Mesodermal cell (in vitro differentiated cells): ENCODE results near the gene RAB39A.
A peak's percentile ranks its signal among the peaks of the same experiment; 100 is the strongest.

Source experiments
- H3K27ac ChIP-seq: 2 replicates; pipeline ENCODE4 v1.7.0; 2013; ENCODE audit warnings: mild to moderate bottlenecking, low read depth, low read length, moderate library complexity; ENCODE audit not compliant: severe bottlenecking
- H3K36me3 ChIP-seq: 2 replicates; pipeline ENCODE4 v1.7.1; 2013; ENCODE audit warnings: mild to moderate bottlenecking, low read length, moderate library complexity; ENCODE audit not compliant: control insufficient read depth, insufficient read depth
- H3K4me1 ChIP-seq: one replicate; pipeline ENCODE4 v1.7.1; 2013; ENCODE audit warnings: mild to moderate bottlenecking, low read length; ENCODE audit not compliant: insufficient read depth, control insufficient read depth, poor library complexity, severe bottlenecking
- H3K4me3 ChIP-seq: 2 replicates; pipeline ENCODE4 v1.7.0; 2013; ENCODE audit warnings: low read length, control low read depth, mild to moderate bottlenecking; ENCODE audit not compliant: insufficient read depth, poor library complexity, severe bottlenecking; ENCODE audit errors: extremely low read depth
- H3K9me3 ChIP-seq: 2 replicates; pipeline ENCODE4 v1.7.1; 2013; ENCODE audit warnings: mild to moderate bottlenecking, low read length, moderate library complexity; ENCODE audit not compliant: control insufficient read depth
- WGBS, 2 experiments: methylation state at CpG; one replicate each; pipeline ENCODE4 v1.1.5; 2013; ENCODE audit warnings: missing lambda C conversion rate in 2 of 2; ENCODE audit not compliant: insufficient coverage in 2 of 2; 5-methylcytosine and 5-hydroxymethylcytosine counted together

RAB39A gene

DNA sequence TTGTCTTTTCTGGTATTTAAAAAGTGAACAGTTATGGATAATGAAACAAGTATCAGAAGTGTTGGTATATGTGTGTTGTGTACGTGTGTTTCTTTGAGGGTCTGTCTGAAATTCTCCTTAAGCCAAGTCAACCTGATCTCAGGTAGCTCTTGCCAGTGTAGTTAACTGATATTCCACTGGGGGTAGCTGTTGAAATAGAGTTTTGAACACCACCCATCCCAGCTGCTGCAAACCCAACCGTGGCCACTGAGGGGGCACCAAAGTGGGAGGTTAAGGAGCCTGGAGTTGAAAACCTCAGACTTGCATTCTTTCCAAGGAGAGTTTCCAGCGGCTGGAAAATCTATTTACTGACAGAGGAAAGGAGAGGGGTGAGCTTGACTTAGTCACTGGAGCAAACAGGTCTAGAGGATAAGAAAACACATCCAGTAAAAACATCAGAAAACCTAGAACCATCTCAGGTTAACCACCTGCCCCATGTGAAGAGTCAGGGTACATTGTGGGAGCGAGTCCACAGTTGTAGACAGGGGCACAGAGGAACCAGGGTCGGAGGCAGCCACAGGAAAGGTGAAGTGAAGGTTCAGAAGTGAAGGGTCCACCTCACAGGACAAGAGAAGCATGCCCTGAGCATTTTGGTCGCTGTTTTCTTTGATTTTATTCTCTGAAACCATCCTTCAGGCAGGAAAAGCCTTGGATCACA lies 71.7 kb downstream of the RAB39A start:
- H3K9me3 ChIP-seq = no peaks in the 10 kb centered on the region
- no peak overlapping the region for H3K27ac ChIP-seq
- 0 to 100% methylated on average over 1 to 2 of the region's 6 CpGs for WGBS, 2 experiments
- H3K4me3 ChIP-seq = no peak overlapping the region
- H3K4me1 ChIP-seq = no peaks in the 10 kb centered on the region
- no peaks in the 10 kb centered on the region for H3K36me3 ChIP-seq

GRCh38 chr11:108002476-108002875 lies 74.2 kb downstream of the RAB39A start:
- Histone ChIP-seq H3K36me3 (no peaks in the 10 kb centered on the region), H3K27ac (no peak overlapping the region), H3K9me3 (no peaks in the 10 kb centered on the region), H3K4me3 (no peak overlapping the region), H3K4me1 (no peaks in the 10 kb centered on the region)
- 84 to 96% methylated on average over 3 of the region's 3 CpGs for WGBS, 2 experiments

DNA sequence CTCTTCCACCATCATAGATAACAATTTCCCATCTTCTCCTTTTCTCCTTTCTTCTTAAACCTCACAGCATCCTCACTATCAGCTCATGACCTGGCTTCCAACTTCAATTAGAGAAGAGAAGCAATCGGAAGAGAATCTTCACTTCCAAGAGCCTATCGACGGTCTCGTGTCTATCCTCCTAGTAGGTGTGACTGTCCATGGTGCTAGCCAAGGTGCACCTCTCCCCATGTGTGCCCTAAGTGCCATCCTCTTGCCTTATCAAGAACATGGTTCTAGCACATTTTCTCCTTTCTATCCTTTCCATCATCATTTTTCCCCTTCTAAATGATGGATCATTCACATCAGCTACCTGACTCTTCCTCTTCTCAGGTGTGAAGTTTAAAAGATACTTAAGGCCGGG lies 75.4 kb downstream of the RAB39A start:
- Histone ChIP-seq H3K4me1 (no peaks in the 10 kb centered on the region), H3K9me3 (no peaks in the 10 kb centered on the region), H3K4me3 (no peak overlapping the region)

GRCh38 chr11:108007819-108008218 lies 79.6 kb downstream of the RAB39A start:
- 94 to 96% methylated on average over 15 to 16 of the region's 18 CpGs for WGBS, 2 experiments

More for the DNA sequence above, 75.4 kb downstream of the RAB39A start:
- Histone ChIP-seq H3K36me3 (no peaks in the 10 kb centered on the region), H3K27ac (no peak overlapping the region)
- WGBS, 2 experiments = 92 to 96% methylated on average over 5 of the region's 5 CpGs

GRCh38 chr11:108008656-108009496 lies 80.6 kb downstream of the RAB39A start, which contains the start of gene CUL5:
Gene CUL5, plus strand, starts transcription at chr11:108008898. Its CDS starts 451 bp downstream, at chr11:108009349.
- Histone ChIP-seq H3K4me3 (peak within 1 kb of the TSS; percentile 78), H3K36me3 (peaks cover 7% of the 10 kb centered on the region), H3K4me1 (no peaks in the 10 kb centered on the region), H3K9me3 (no peaks in the 10 kb centered on the region), H3K27ac (peak within 1 kb of the TSS; percentile 100)
- WGBS, 2 experiments = 0% methylated on average over 62 to 63 of the region's 72 CpGs

More at GRCh38 chr11:108007819-108008218, 79.6 kb downstream of the RAB39A start:
- Histone ChIP-seq H3K4me3 (no peak overlapping the region), H3K36me3 (peaks cover 3% of the 10 kb centered on the region), H3K9me3 (no peaks in the 10 kb centered on the region), H3K27ac (no peak overlapping the region), H3K4me1 (no peaks in the 10 kb centered on the region)

GRCh38 chr11:108009497-108010370 lies 81.5 kb downstream of the RAB39A start:
- Histone ChIP-seq H3K4me1 (no peaks in the 10 kb centered on the region), H3K27ac (peak overlapping the region; percentile 100), H3K4me3 (peak overlapping the region; percentile 78), H3K36me3 (peaks cover 8% of the 10 kb centered on the region), H3K9me3 (no peaks in the 10 kb centered on the region)
- 1 to 2% methylated on average over 25 to 28 of the region's 31 CpGs for WGBS, 2 experiments

GRCh38 chr11:108012139-108012725 lies 84.0 kb downstream of the RAB39A start:
- Histone ChIP-seq H3K9me3 (no peaks in the 10 kb centered on the region), H3K36me3 (peaks cover 8% of the 10 kb centered on the region), H3K4me1 (no peaks in the 10 kb centered on the region), H3K27ac (no peak overlapping the region), H3K4me3 (no peak overlapping the region)
- WGBS, 2 experiments = 100% methylated on average over 1 to 3 of the region's 5 CpGs
